ENCODE data around the gene GSKIP.
A peak's percentile ranks its signal among the peaks of the same experiment; 100 is the strongest.

The GSKIP gene

DNA sequence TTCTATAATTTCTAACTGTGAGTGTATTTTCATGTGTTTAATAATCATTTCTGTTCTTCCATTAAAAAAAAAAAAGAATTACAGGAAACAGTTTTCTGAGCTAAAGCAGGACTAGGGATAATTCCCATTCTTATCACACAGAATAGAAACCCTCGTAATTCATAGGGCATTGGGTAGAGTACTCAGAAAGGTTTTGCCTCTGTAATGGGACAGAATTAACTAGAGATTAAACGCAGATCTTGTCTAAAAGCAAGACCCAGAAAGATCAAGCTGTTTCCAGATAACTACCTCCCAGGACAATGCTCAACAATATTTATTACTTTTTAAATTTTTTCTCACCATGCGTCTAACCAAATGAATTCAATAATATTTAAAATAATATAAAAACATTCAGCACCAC lies 10.2 kb downstream of the GSKIP start:
- H2AFZ ChIP-seq (ENCODE audit: low read depth, low read length): no peak overlapping the region
- H2BK5ac ChIP-seq (ENCODE audit: low read depth, low read length, poor library complexity, severe bottlenecking): no peak overlapping the region
- no peak overlapping the region for H4K8ac ChIP-seq (ENCODE audit: low read length)
- H3K9ac ChIP-seq (ENCODE audit: low read length): no peak overlapping the region
- H2BK15ac ChIP-seq (ENCODE audit: low read depth, poor library complexity, severe bottlenecking): no peak overlapping the region
- no peak overlapping the region for H3K23ac ChIP-seq (ENCODE audit: low read length in 2 of 2)
- H3K14ac ChIP-seq (ENCODE audit: low read length in 2 of 2): no peak overlapping the region
- no peak overlapping the region for H4K91ac ChIP-seq (ENCODE audit: low read length)
- no peak overlapping the region for H3K4ac ChIP-seq (ENCODE audit: low read depth in 1 of 2, low read length in 2 of 2)
- peaks cover 0 to 3% of the 10 kb centered on the region in 2 experiments for H3K36me3 ChIP-seq (ENCODE audit: control insufficient read depth in 1 of 2, insufficient read depth in 2 of 2, low read depth in 1 of 2, low read length in 2 of 2)
- H3K18ac ChIP-seq (ENCODE audit: low read depth in 1 of 2, low read length in 2 of 2): no peak overlapping the region
- H3K4me1 ChIP-seq (ENCODE audit: control insufficient read depth, insufficient read depth, low read depth, low read length): no peaks in the 10 kb centered on the region
- H2BK120ac ChIP-seq (ENCODE audit: low read depth, low read length): no peak overlapping the region
- DNase-seq: no peak
- H2BK12ac ChIP-seq (ENCODE audit: low read length in 2 of 2): no peak overlapping the region
- H3K27ac ChIP-seq (ENCODE audit: low read length, poor library complexity, severe bottlenecking): no peak overlapping the region
- no peak overlapping the region for H3K4me2 ChIP-seq (ENCODE audit: low read length, poor library complexity, severe bottlenecking)
- H3K27me3 ChIP-seq (ENCODE audit: control insufficient read depth in 1 of 2, insufficient read depth in 1 of 2, low read length in 2 of 2): no peaks in the 10 kb centered on the region
- 93% methylated on average over 3 of the region's 3 CpGs for WGBS
- peaks cover 25% of the 10 kb centered on the region for H3K79me1 ChIP-seq (replicated peaks; ENCODE audit: low read length, poor library complexity, severe bottlenecking)
- no peak overlapping the region for H2AK5ac ChIP-seq (ENCODE audit: low read length, severe bottlenecking)
- no peaks in the 10 kb centered on the region for H3K9me3 ChIP-seq (ENCODE audit: control insufficient read depth, low read length)
- H3K4me3 ChIP-seq (ENCODE audit: insufficient read depth in 1 of 2, low read depth in 1 of 2, low read length in 2 of 2): no peak overlapping the region

DNA sequence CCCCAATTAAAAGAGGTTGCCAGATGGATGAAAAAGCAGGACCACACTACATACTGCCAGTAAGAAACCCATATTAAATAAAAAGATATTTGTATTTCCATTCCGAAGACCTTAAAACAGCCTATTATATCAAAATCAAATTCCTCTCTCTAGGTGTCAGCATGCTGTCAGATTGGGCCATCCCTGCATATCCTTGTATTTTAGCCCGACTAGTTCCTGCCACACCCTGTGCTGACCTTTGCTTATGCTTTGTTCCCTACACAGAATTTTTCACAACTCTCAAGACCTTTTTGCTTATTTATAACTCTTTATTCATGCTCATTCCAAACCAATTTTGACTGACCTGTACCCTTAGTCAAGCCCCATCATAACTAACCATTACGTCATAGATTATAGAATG lies 12.8 kb downstream of the GSKIP start:
- Histone ChIP-seq H2BK5ac (ENCODE audit: low read depth, low read length, poor library complexity, severe bottlenecking) (no peak overlapping the region), H3K36me3 (ENCODE audit: control insufficient read depth in 1 of 2, insufficient read depth in 2 of 2, low read depth in 1 of 2, low read length in 2 of 2) (peaks cover 0 to 4% of the 10 kb centered on the region in 2 experiments), H2AK5ac (ENCODE audit: low read length, severe bottlenecking) (no peak overlapping the region), H2BK15ac (ENCODE audit: low read depth, poor library complexity, severe bottlenecking) (no peak overlapping the region), H3K23ac (ENCODE audit: low read length in 2 of 2) (no peak overlapping the region), H2AFZ (ENCODE audit: low read depth, low read length) (no peak overlapping the region), H2BK12ac (ENCODE audit: low read length in 2 of 2) (no peak overlapping the region), H3K4me3 (ENCODE audit: insufficient read depth in 1 of 2, low read depth in 1 of 2, low read length in 2 of 2) (no peak overlapping the region), H3K4ac (ENCODE audit: low read depth in 1 of 2, low read length in 2 of 2) (no peak overlapping the region), H3K79me1 (replicated peaks; ENCODE audit: low read length, poor library complexity, severe bottlenecking) (peaks cover 26% of the 10 kb centered on the region), H4K8ac (ENCODE audit: low read length) (no peak overlapping the region), H3K18ac (ENCODE audit: low read depth in 1 of 2, low read length in 2 of 2) (no peak overlapping the region), H2BK120ac (ENCODE audit: low read depth, low read length) (no peak overlapping the region), H3K14ac (ENCODE audit: low read length in 2 of 2) (no peak overlapping the region), H3K27me3 (ENCODE audit: control insufficient read depth in 1 of 2, insufficient read depth in 1 of 2, low read length in 2 of 2) (no peaks in the 10 kb centered on the region), H3K4me2 (ENCODE audit: low read length, poor library complexity, severe bottlenecking) (no peak overlapping the region), H3K9me3 (ENCODE audit: control insufficient read depth, low read length) (no peaks in the 10 kb centered on the region), H3K4me1 (ENCODE audit: control insufficient read depth, insufficient read depth, low read depth, low read length) (no peaks in the 10 kb centered on the region), H3K9ac (ENCODE audit: low read length) (no peak overlapping the region), H3K27ac (ENCODE audit: low read length, poor library complexity, severe bottlenecking) (no peak overlapping the region), H4K91ac (ENCODE audit: low read length) (no peak overlapping the region)
- DNase-seq: no peak
- WGBS: 96% methylated on average over 2 of the region's 3 CpGs

DNA sequence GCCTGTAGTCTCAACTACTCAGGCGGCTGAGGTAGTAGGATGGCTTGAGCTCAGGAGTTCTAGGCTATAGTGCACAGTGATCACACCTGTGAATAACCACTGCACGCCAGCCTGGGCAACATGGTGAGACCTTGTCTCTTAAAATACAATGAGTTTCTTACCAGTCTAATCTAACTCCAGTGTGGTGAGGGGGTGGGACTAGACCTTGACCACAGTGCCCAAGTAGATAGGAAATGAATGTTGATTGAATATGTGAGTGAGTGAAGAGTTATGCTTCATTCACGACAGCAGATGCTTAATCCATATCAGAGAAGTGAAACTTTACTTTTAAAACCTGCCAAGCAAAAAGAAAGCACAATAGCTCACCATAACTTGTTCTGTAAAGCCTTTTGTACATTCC lies 17.4 kb downstream of the GSKIP start:
- Histone ChIP-seq H3K4me3 (ENCODE audit: insufficient read depth in 1 of 2, low read depth in 1 of 2, low read length in 2 of 2) (no peak overlapping the region), H3K4me2 (ENCODE audit: low read length, poor library complexity, severe bottlenecking) (no peak overlapping the region), H3K23ac (ENCODE audit: low read length in 2 of 2) (no peak overlapping the region), H3K18ac (ENCODE audit: low read depth in 1 of 2, low read length in 2 of 2) (no peak overlapping the region), H2BK15ac (ENCODE audit: low read depth, poor library complexity, severe bottlenecking) (no peak overlapping the region), H2BK12ac (ENCODE audit: low read length in 2 of 2) (no peak overlapping the region), H3K14ac (ENCODE audit: low read length in 2 of 2) (no peak overlapping the region), H3K9me3 (ENCODE audit: control insufficient read depth, low read length) (no peaks in the 10 kb centered on the region), H3K9ac (ENCODE audit: low read length) (no peak overlapping the region), H2AFZ (ENCODE audit: low read depth, low read length) (no peak overlapping the region), H4K8ac (ENCODE audit: low read length) (no peak overlapping the region), H3K27ac (ENCODE audit: low read length, poor library complexity, severe bottlenecking) (no peak overlapping the region), H2BK5ac (ENCODE audit: low read depth, low read length, poor library complexity, severe bottlenecking) (no peak overlapping the region), H3K4me1 (ENCODE audit: control insufficient read depth, insufficient read depth, low read depth, low read length) (no peaks in the 10 kb centered on the region), H4K91ac (ENCODE audit: low read length) (no peak overlapping the region), H2BK120ac (ENCODE audit: low read depth, low read length) (no peak overlapping the region), H3K36me3 (ENCODE audit: control insufficient read depth in 1 of 2, insufficient read depth in 2 of 2, low read depth in 1 of 2, low read length in 2 of 2) (peaks cover 3 to 42% of the 10 kb centered on the region in 2 experiments), H3K4ac (ENCODE audit: low read depth in 1 of 2, low read length in 2 of 2) (no peak overlapping the region), H3K79me1 (replicated peaks; ENCODE audit: low read length, poor library complexity, severe bottlenecking) (peaks cover 20% of the 10 kb centered on the region), H3K27me3 (ENCODE audit: control insufficient read depth in 1 of 2, insufficient read depth in 1 of 2, low read length in 2 of 2) (no peaks in the 10 kb centered on the region), H2AK5ac (ENCODE audit: low read length, severe bottlenecking) (no peak overlapping the region)
- DNase-seq: no peak
- WGBS: 96% methylated on average over 3 of the region's 3 CpGs

DNA sequence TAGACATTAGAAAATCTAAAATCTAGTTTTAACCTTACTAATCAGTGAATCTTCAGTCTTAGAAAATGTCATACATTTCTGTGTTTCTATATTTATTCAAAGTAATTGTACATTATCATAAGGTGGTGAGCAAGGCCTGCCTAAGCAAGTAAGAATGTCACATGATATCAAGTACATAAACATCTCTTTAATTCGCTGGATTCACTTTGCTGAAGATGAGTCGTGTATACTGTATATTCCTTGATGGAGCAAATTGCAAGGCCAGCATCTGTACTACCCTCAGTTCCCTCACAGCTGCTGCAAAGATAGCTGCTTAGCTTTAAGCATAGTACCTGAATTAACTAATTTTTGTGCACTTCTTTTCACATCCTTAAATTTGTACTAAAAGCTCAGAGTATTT lies 20.1 kb downstream of the GSKIP start:
- H4K91ac ChIP-seq (ENCODE audit: low read length): no peak overlapping the region
- H2AFZ ChIP-seq (ENCODE audit: low read depth, low read length): no peak overlapping the region
- H4K8ac ChIP-seq (ENCODE audit: low read length): no peak overlapping the region
- WGBS: 75% methylated on average over 2 of the region's 2 CpGs
- no peak overlapping the region for H3K4me2 ChIP-seq (ENCODE audit: low read length, poor library complexity, severe bottlenecking)
- no peaks in the 10 kb centered on the region for H3K27me3 ChIP-seq (ENCODE audit: control insufficient read depth in 1 of 2, insufficient read depth in 1 of 2, low read length in 2 of 2)
- no peak overlapping the region for H3K14ac ChIP-seq (ENCODE audit: low read length in 2 of 2)
- no peak overlapping the region for H2BK12ac ChIP-seq (ENCODE audit: low read length in 2 of 2)
- peaks cover 11% of the 10 kb centered on the region for H3K79me1 ChIP-seq (replicated peaks; ENCODE audit: low read length, poor library complexity, severe bottlenecking)
- H3K36me3 ChIP-seq (ENCODE audit: control insufficient read depth in 1 of 2, insufficient read depth in 2 of 2, low read depth in 1 of 2, low read length in 2 of 2): peaks cover 7 to 60% of the 10 kb centered on the region in 2 experiments
- no peaks in the 10 kb centered on the region for H3K4me1 ChIP-seq (ENCODE audit: control insufficient read depth, insufficient read depth, low read depth, low read length)
- no peak overlapping the region for H2BK5ac ChIP-seq (ENCODE audit: low read depth, low read length, poor library complexity, severe bottlenecking)
- no peak overlapping the region for H3K4me3 ChIP-seq (ENCODE audit: insufficient read depth in 1 of 2, low read depth in 1 of 2, low read length in 2 of 2)
- H3K4ac ChIP-seq (ENCODE audit: low read depth in 1 of 2, low read length in 2 of 2): no peak overlapping the region
- no peak overlapping the region for H3K9ac ChIP-seq (ENCODE audit: low read length)
- no peak overlapping the region for H3K18ac ChIP-seq (ENCODE audit: low read depth in 1 of 2, low read length in 2 of 2)
- H2BK15ac ChIP-seq (ENCODE audit: low read depth, poor library complexity, severe bottlenecking): no peak overlapping the region
- DNase-seq: peak; percentile 29
- H2BK120ac ChIP-seq (ENCODE audit: low read depth, low read length): no peak overlapping the region
- no peaks in the 10 kb centered on the region for H3K9me3 ChIP-seq (ENCODE audit: control insufficient read depth, low read length)
- H3K23ac ChIP-seq (ENCODE audit: low read length in 2 of 2): no peak overlapping the region
- H2AK5ac ChIP-seq (ENCODE audit: low read length, severe bottlenecking): no peak overlapping the region
- no peak overlapping the region for H3K27ac ChIP-seq (ENCODE audit: low read length, poor library complexity, severe bottlenecking)
